IMR-90 (cell line): ENCODE results near the gene USP9Y. TPM values are rescaled to one million over a fixed set of nuclear protein-coding genes. Genes with fewer than 3 reads are reported as not detected.

Experiments
- ATAC-seq: fragments of 200-7000 bp; cut with Tn5 transposase; 2 replicates; pipeline ENCODE4 v1.9.1; 2020; ENCODE audit warnings: low read depth, mild to moderate bottlenecking, moderate library complexity
- BruUV-seq: library from RNA; stranded (reverse); fragments of 400-500 nt; replicated peaks from 2 replicates; lab custom pipeline; 2021; lab: Mats Ljungman, UMichigan
- CTCF ChIA-PET: fragments of 300-600 bp; formaldehyde crosslinking; extraction: SDS; loops from one replicate; lab custom pipeline; 2021; ENCODE audit warnings: antibody characterized with exemption; lab: Yijun Ruan, JAX
- POLR2A ChIA-PET: fragments of 300-600 bp; sonication (Branson Sonifier 250); formaldehyde crosslinking; loops from one replicate; lab custom pipeline; 2022; ENCODE audit warnings: antibody characterized with exemption; ENCODE audit not compliant: unreplicated experiment; lab: Charles Lee
- DNase-seq: peaks from one replicate; pipeline ENCODE4 v3.0.0; 2013
- H2AFZ ChIP-seq: replicated peaks from 2 replicates; pipeline ENCODE3; 2013; ENCODE audit warnings: low read length, mild to moderate bottlenecking; ENCODE audit not compliant: poor library complexity
- H2AK5ac ChIP-seq: 2 replicates; pipeline ENCODE4 v1.6.1; 2013; ENCODE audit warnings: low read depth, low read length, inconsistent platforms
- H2AK9ac ChIP-seq: replicated peaks from 2 replicates; pipeline ENCODE3; 2013; ENCODE audit warnings: mild to moderate bottlenecking, low read depth, low read length, moderate library complexity; ENCODE audit not compliant: poor library complexity
- H2BK120ac ChIP-seq: 2 replicates; pipeline ENCODE4 v1.6.1; 2013; ENCODE audit warnings: low read depth, low read length, inconsistent platforms
- H2BK15ac ChIP-seq: 3 replicates; pipeline ENCODE4 v1.6.1; 2013; ENCODE audit warnings: low read depth, low read length, inconsistent platforms
- H2BK20ac ChIP-seq: 2 replicates; pipeline ENCODE4 v1.6.1; 2013; ENCODE audit warnings: low read depth, mild to moderate bottlenecking, inconsistent platforms, low read length, moderate library complexity
- H2BK5ac ChIP-seq: 2 replicates; pipeline ENCODE4 v1.6.1; 2013; ENCODE audit warnings: mild to moderate bottlenecking, low read depth, low read length, inconsistent platforms; ENCODE audit not compliant: poor library complexity, severe bottlenecking
- H3K14ac ChIP-seq: replicated peaks from 2 replicates; pipeline ENCODE4 v1.6.1; 2013; ENCODE audit warnings: low read depth, low read length, inconsistent platforms
- H3K18ac ChIP-seq: 2 replicates; pipeline ENCODE4 v1.6.1; 2013; ENCODE audit warnings: low read depth, low read length, control low read depth
- H3K23ac ChIP-seq: 2 replicates; pipeline ENCODE4 v1.6.1; 2013; ENCODE audit warnings: low read depth, low read length, inconsistent platforms
- H3K27ac ChIP-seq: 2 replicates; pipeline ENCODE4 v1.5.1; 2013; ENCODE audit warnings: mild to moderate bottlenecking, control low read depth, low read length; ENCODE audit not compliant: insufficient read depth
- H3K27me3 ChIP-seq: 2 replicates; pipeline ENCODE4 v1.6.1; 2013; ENCODE audit warnings: low read length; ENCODE audit not compliant: control insufficient read depth, insufficient read depth
- H3K36me3 ChIP-seq: 2 replicates; pipeline ENCODE4 v1.6.1; 2013; ENCODE audit warnings: low read length, mixed read lengths; ENCODE audit not compliant: control insufficient read depth, insufficient read depth
- H3K4ac ChIP-seq: 2 replicates; pipeline ENCODE4 v1.6.1; 2013; ENCODE audit warnings: low read depth, low read length, inconsistent platforms
- H3K4me1 ChIP-seq: 2 replicates; pipeline ENCODE4 v1.6.1; 2013; ENCODE audit warnings: low read length, mixed read lengths; ENCODE audit not compliant: control insufficient read depth, insufficient read depth
- H3K4me2 ChIP-seq: 2 replicates; pipeline ENCODE4 v1.6.1; 2013; ENCODE audit warnings: low read depth, mild to moderate bottlenecking, control low read depth, low read length, moderate library complexity
- H3K4me3 ChIP-seq: 2 replicates; pipeline ENCODE4 v1.5.1; 2013; ENCODE audit warnings: low read depth, mild to moderate bottlenecking, control low read depth, low read length, moderate library complexity; ENCODE audit not compliant: insufficient read depth
- H3K56ac ChIP-seq: 2 replicates; pipeline ENCODE4 v1.6.1; 2013; ENCODE audit warnings: low read length, inconsistent platforms; ENCODE audit not compliant: insufficient read depth; ENCODE audit errors: extremely low read depth
- H3K79me1 ChIP-seq, 2 experiments: 2 replicates each; pipeline ENCODE4 v1.6.1; 2013; ENCODE audit warnings: low read length in 2 of 2, inconsistent platforms in 1 of 2, low read depth in 1 of 2
- H3K9ac ChIP-seq: 2 replicates; pipeline ENCODE4 v1.6.1; 2013; ENCODE audit warnings: low read depth, low read length, control low read depth
- H3K9me1 ChIP-seq: 2 replicates; pipeline ENCODE4 v1.6.1; 2013; ENCODE audit warnings: low read length, inconsistent platforms; ENCODE audit not compliant: insufficient read depth
- H3K9me3 ChIP-seq: 2 replicates; pipeline ENCODE4 v1.6.1; 2013; ENCODE audit warnings: low read length; ENCODE audit not compliant: control insufficient read depth, insufficient read depth
- H4K20me1 ChIP-seq: 2 replicates; pipeline ENCODE4 v1.6.1; 2013; ENCODE audit warnings: low read length, inconsistent platforms; ENCODE audit not compliant: insufficient read depth
- H4K5ac ChIP-seq: 2 replicates; pipeline ENCODE4 v1.6.1; 2013; ENCODE audit warnings: mild to moderate bottlenecking, low read depth, low read length, control low read depth
- H4K8ac ChIP-seq, 2 experiments: 2 replicates each; pipeline ENCODE4 v1.6.1; 2013; ENCODE audit warnings: low read depth in 2 of 2, low read length in 2 of 2, control low read depth in 1 of 2, inconsistent platforms in 1 of 2
- H4K91ac ChIP-seq: 2 replicates; pipeline ENCODE4 v1.6.1; 2013; ENCODE audit warnings: low read depth, low read length, inconsistent platforms; ENCODE audit not compliant: insufficient read depth
- BHLHE40 ChIP-seq: fragments of 150-350 bp; IDR thresholded peaks from 2 replicates; pipeline ENCODE4 v1.6.1; 2016; ENCODE audit warnings: mild to moderate bottlenecking, low read depth, low read length
- CEBPB ChIP-seq: IDR thresholded peaks from 2 replicates; pipeline ENCODE4 v1.6.1; 2012; ENCODE audit warnings: low read depth, low read length, improper control_type of control experiment
- CHD1 ChIP-seq: IDR thresholded peaks from 2 replicates; pipeline ENCODE4 v1.6.1; 2012; ENCODE audit warnings: low read depth, low read length, improper control_type of control experiment
- CTCF ChIP-seq: conservative IDR thresholded peaks from 2 replicates; pipeline ENCODE4 v1.5.1; 2012; ENCODE audit warnings: mild to moderate bottlenecking, low read depth, low read length, improper control_type of control experiment
- ELK1 ChIP-seq: fragments of 150-350 bp; IDR thresholded peaks from 2 replicates; pipeline ENCODE4 v1.6.1; 2016; ENCODE audit warnings: low read depth, mild to moderate bottlenecking, low read length, moderate library complexity, borderline replicate concordance
- FOS ChIP-seq: fragments of 150-350 bp; IDR thresholded peaks from 2 replicates; pipeline ENCODE4 v1.6.1; 2016; ENCODE audit warnings: low read depth, low read length
- MAFK ChIP-seq: IDR thresholded peaks from 2 replicates; pipeline ENCODE4 v1.6.1; 2012; ENCODE audit warnings: low read depth, low read length, improper control_type of control experiment
- MAZ ChIP-seq: IDR thresholded peaks from 2 replicates; pipeline ENCODE4 v1.6.1; 2012; ENCODE audit warnings: low read depth, mild to moderate bottlenecking, low read length, improper control_type of control experiment, moderate library complexity, borderline replicate concordance
- MXI1 ChIP-seq: IDR thresholded peaks from 2 replicates; pipeline ENCODE4 v1.6.1; 2012; ENCODE audit warnings: low read depth, mild to moderate bottlenecking, low read length, moderate library complexity, borderline replicate concordance
- NFE2L2 ChIP-seq: fragments of 150-350 bp; IDR thresholded peaks from 2 replicates; pipeline ENCODE4 v1.6.1; 2016; ENCODE audit warnings: low read depth, mild to moderate bottlenecking, low read length
- POLR2A ChIP-seq: IDR thresholded peaks from 2 replicates; pipeline ENCODE4 v1.6.1; 2012; ENCODE audit warnings: mild to moderate bottlenecking, low read depth, low read length
- RAD21 ChIP-seq: IDR thresholded peaks from 2 replicates; pipeline ENCODE4 v1.6.1; 2012; ENCODE audit warnings: low read length, improper control_type of control experiment
- RCOR1 ChIP-seq: IDR thresholded peaks from 2 replicates; pipeline ENCODE4 v1.6.1; 2012; ENCODE audit warnings: mild to moderate bottlenecking, low read length, improper control_type of control experiment; ENCODE audit not compliant: insufficient replicate concordance
- RFX5 ChIP-seq: IDR thresholded peaks from 2 replicates; pipeline ENCODE4 v1.8.0; 2012; ENCODE audit warnings: low read depth, mild to moderate bottlenecking, low read length, moderate library complexity
- SMC3 ChIP-seq: fragments of 150-350 bp; IDR thresholded peaks from 2 replicates; pipeline ENCODE4 v1.6.1; 2016; ENCODE audit warnings: low read depth, mild to moderate bottlenecking, antibody characterized with exemption, low read length, moderate library complexity
- USF2 ChIP-seq: fragments of 150-350 bp; IDR thresholded peaks from 2 replicates; pipeline ENCODE4 v1.6.1; 2017; ENCODE audit warnings: mild to moderate bottlenecking, antibody characterized with exemption, low read length, low read depth
- WGBS, 2 experiments: methylation state at CpG; one replicate each; pipeline versions ENCODE4 v1.1.5 to v1.1.7; 2013; ENCODE audit warnings: missing lambda C conversion rate in 2 of 2; ENCODE audit not compliant: insufficient read length in 1 of 2; ENCODE audit errors: extremely low coverage in 2 of 2; 5-methylcytosine and 5-hydroxymethylcytosine counted together
- dilution Hi-C: fragments of 300-500 bp; cut with HindIII; formaldehyde crosslinking; loops from one replicate; pipeline ENCODE4 v1.14.3; 2018; ENCODE audit warnings: low sequenced_read_pairs; ENCODE audit not compliant: unreplicated experiment
- in situ Hi-C: fragments of 300-500 bp; cut with MboI; formaldehyde crosslinking; loops from 3 replicates; pipeline ENCODE4 v1.14.3; 2019; ENCODE audit warnings: low sequenced_read_pairs, inconsistent platforms, mixed read lengths
- intact Hi-C: fragments of 100-400 bp; cut with micrococcal nuclease; formaldehyde crosslinking; loops from 2 replicates; pipeline ENCODE4 v1.10.0; 2022
- polyA plus RNA-seq, 3 experiments: library from polyadenylated mRNA; depleted of rRNA; stranded (reverse); fragments of >200 nt; gene quantifications; 2 replicates each; pipeline ENCODE4 v1.2.3, GENCODE V29; 2012; ENCODE audit warnings: low replicate concordance in 1 of 3
- total RNA-seq: library from RNA; depleted of rRNA; stranded (reverse); fragments of >200 nt; gene quantifications from 2 replicates; pipeline ENCODE4 v1.2.3, GENCODE V29; 2012

The USP9Y gene
- total and polyA plus RNA-seq, 2 of the 4 experiments (the other 2 are of a cell fraction), result not detected

- ATAC-seq (no peak), DNase-seq (no peak)
- H3K18ac ChIP-seq, result no peak overlapping the region
- H3K79me1 ChIP-seq, result no peaks in the 10 kb centered on the region
- H2AK5ac ChIP-seq, result no peak overlapping the region
- intact Hi-C loops (no loop called here), dilution Hi-C loops (no loop called here), in situ Hi-C loops (no loop called here)
- H3K56ac ChIP-seq, result no peak overlapping the region
- no peaks in the 10 kb centered on the region for H3K9me3 ChIP-seq
- no peak overlapping the region for H4K8ac ChIP-seq
- no CpG with 5 or more reads among the region's 2 CpGs for WGBS, 2 experiments
- no peak overlapping the region for H3K27ac ChIP-seq
- H4K20me1 ChIP-seq, result no peaks in the 10 kb centered on the region
- BruUV-seq, result no TSS peak
- no peak overlapping the region for H3K14ac ChIP-seq
- no peak overlapping the region for H4K5ac ChIP-seq
- H3K4me2 ChIP-seq, result no peak overlapping the region
- H2BK20ac ChIP-seq, result no peak overlapping the region
- no peak overlapping the region for H4K91ac ChIP-seq
- H3K4me3 ChIP-seq, result no peak overlapping the region
- ChIA-PET CTCF (no interaction called here), POLR2A (no interaction called here)
- no peaks in the 10 kb centered on the region for H3K4me1 ChIP-seq
- no peak overlapping the region for H3K9ac ChIP-seq
- H2AFZ ChIP-seq, result no peak overlapping the region
- no peak overlapping the region for H2BK15ac ChIP-seq
- no peaks in the 10 kb centered on the region for H3K36me3 ChIP-seq
- H2BK120ac ChIP-seq, result no peak overlapping the region
- H3K23ac ChIP-seq, result no peak overlapping the region
- no peak overlapping the region for H3K4ac ChIP-seq
- no peaks in the 10 kb centered on the region for H3K9me1 ChIP-seq
- H3K27me3 ChIP-seq, result no peaks in the 10 kb centered on the region
- no peak for TF ChIP-seq CTCF
- TF ChIP-seq CEBPB, result no peak
- TF ChIP-seq POLR2A, result no peak
- TF ChIP-seq RFX5, result no peak
- TF ChIP-seq SMC3, result no peak
- no peak for TF ChIP-seq RCOR1
- no peak for TF ChIP-seq ELK1
- TF ChIP-seq MAZ, result no peak
- TF ChIP-seq USF2, result no peak
- no peak for TF ChIP-seq NFE2L2
- no peak for TF ChIP-seq CHD1
- no peak for TF ChIP-seq FOS
- TF ChIP-seq MAFK, result no peak
- no peak for TF ChIP-seq MXI1
- TF ChIP-seq RAD21, result no peak
- TF ChIP-seq BHLHE40, result no peak
- no peak overlapping the region for H2AK9ac ChIP-seq
- H2BK5ac ChIP-seq, result no peak overlapping the region
Observed at GRCh38 chrY:12734051-12734450, 33.0 kb downstream of the USP9Y start.
